HEK293 (cell line): ENCODE results near the gene GPRIN2.

Experiments
- BCL11A ChIP-seq: fragments of 450-650 bp; formaldehyde crosslinking; IDR thresholded peaks from 2 replicates; pipeline ENCODE4 v1.5.1; 2016; ENCODE audit warnings: low read depth, missing biosample characterization, missing genetic modification characterization
- KLF9 ChIP-seq: fragments of 450-650 bp; formaldehyde crosslinking; IDR thresholded peaks from 2 replicates; pipeline ENCODE4 v1.5.1; 2016; ENCODE audit warnings: missing biosample characterization, missing genetic modification characterization, low read depth
- SP2 ChIP-seq: fragments of 450-650 bp; formaldehyde crosslinking; IDR thresholded peaks from 2 replicates; pipeline ENCODE4 v1.5.1; 2016; ENCODE audit warnings: missing biosample characterization, missing genetic modification characterization
- YY1 ChIP-seq: fragments of 450-650 bp; formaldehyde crosslinking; IDR thresholded peaks from 2 replicates; pipeline ENCODE4 v1.5.1; 2018; ENCODE audit warnings: missing biosample characterization, missing genetic modification characterization
- ZNF10 ChIP-seq: fragments of 450-650 bp; formaldehyde crosslinking; IDR thresholded peaks from 2 replicates; pipeline ENCODE4 v1.5.1; 2017; ENCODE audit warnings: missing biosample characterization, missing genetic modification characterization
- ZNF146 ChIP-seq: fragments of 450-650 bp; formaldehyde crosslinking; IDR thresholded peaks from 2 replicates; pipeline ENCODE4 v1.5.1; 2016; ENCODE audit warnings: missing biosample characterization, missing genetic modification characterization
- ZNF274 ChIP-seq, 2 experiments: fragments of 200-500 bp in 1 of 2; fragments of 450-650 bp in 1 of 2; sonication (Bioruptor generic) in 1 of 2; formaldehyde crosslinking in 1 of 2; IDR thresholded peaks; 2 replicates each; pipeline versions ENCODE4 v1.5.1 to v1.6.1; 2014 to 2016; ENCODE audit warnings: borderline replicate concordance in 1 of 2, inconsistent platforms in 1 of 2, low read length in 1 of 2, missing biosample characterization in 1 of 2, missing genetic modification characterization in 1 of 2
- ZNF302 ChIP-seq: fragments of 450-650 bp; formaldehyde crosslinking; IDR thresholded peaks from 2 replicates; pipeline ENCODE4 v1.5.1; 2016; ENCODE audit warnings: missing biosample characterization, missing genetic modification characterization, low read depth
- ZNF391 ChIP-seq: fragments of 450-650 bp; formaldehyde crosslinking; IDR thresholded peaks from 2 replicates; pipeline ENCODE4 v1.5.1; 2016; ENCODE audit warnings: low read depth, missing biosample characterization, missing genetic modification characterization, borderline replicate concordance
- ZNF629 ChIP-seq: fragments of 450-650 bp; formaldehyde crosslinking; IDR thresholded peaks from 2 replicates; pipeline ENCODE4 v1.5.1; 2017; ENCODE audit warnings: missing biosample characterization, missing genetic modification characterization
- ZNF792 ChIP-seq: fragments of 450-650 bp; formaldehyde crosslinking; IDR thresholded peaks from 2 replicates; pipeline ENCODE4 v1.5.1; 2016; ENCODE audit warnings: missing biosample characterization, missing genetic modification characterization
- TF ChIP-seq, protein P1 (sequence below): fragments of 450-650 bp; formaldehyde crosslinking; IDR thresholded peaks from 2 replicates; pipeline ENCODE4 v1.5.1; 2016; ENCODE audit warnings: missing biosample characterization, missing genetic modification characterization
- TF ChIP-seq, protein P2 (sequence below): fragments of 450-650 bp; formaldehyde crosslinking; IDR thresholded peaks from 2 replicates; pipeline ENCODE4 v1.5.1; 2016; ENCODE audit warnings: missing biosample characterization, missing genetic modification characterization

DNA sequence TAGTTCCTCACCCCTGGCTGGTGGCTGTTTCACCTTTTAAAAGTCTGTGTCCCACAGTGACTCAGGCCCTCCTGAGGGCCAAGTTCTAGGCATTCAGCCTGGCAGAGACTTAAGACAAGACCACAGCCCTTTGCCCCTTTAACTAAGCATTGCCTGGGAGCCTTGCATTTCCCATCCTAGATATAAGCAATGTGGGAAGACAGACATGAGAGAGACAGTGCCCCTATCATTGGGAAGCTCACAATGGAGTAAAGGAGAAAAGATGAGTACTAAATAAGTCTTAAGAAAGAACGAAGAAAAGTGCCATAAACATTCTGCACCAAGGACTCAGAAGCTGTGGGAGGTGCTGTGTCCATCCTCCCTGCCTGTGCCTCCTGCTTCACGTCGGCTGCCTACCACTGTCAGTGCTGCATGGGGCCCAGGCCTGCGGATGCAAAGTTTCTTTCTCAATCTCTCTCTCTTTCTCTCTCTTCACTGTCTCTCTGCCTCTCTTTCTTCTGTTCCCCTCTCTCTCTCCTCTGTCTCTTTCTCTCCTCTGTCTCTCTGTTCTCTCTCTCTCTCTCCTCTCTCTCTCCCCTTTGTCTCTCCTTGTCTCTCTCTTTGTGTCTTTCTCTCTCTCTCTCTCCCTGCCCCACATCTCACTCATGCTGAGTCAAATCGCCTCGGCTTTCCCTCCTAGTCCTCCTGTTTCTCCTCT lies 21.5 kb downstream of the GPRIN2 start:
- TF ChIP-seq, protein P1, sequence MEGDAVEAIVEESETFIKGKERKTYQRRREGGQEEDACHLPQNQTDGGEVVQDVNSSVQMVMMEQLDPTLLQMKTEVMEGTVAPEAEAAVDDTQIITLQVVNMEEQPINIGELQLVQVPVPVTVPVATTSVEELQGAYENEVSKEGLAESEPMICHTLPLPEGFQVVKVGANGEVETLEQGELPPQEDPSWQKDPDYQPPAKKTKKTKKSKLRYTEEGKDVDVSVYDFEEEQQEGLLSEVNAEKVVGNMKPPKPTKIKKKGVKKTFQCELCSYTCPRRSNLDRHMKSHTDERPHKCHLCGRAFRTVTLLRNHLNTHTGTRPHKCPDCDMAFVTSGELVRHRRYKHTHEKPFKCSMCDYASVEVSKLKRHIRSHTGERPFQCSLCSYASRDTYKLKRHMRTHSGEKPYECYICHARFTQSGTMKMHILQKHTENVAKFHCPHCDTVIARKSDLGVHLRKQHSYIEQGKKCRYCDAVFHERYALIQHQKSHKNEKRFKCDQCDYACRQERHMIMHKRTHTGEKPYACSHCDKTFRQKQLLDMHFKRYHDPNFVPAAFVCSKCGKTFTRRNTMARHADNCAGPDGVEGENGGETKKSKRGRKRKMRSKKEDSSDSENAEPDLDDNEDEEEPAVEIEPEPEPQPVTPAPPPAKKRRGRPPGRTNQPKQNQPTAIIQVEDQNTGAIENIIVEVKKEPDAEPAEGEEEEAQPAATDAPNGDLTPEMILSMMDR (tag by site-specific recombination) = no peak
- TF ChIP-seq BCL11A (tag by site-specific recombination) (no peak), ZNF10 (tag by site-specific recombination) (no peak), ZNF792 (tag by site-specific recombination) (no peak), YY1 (tag by site-specific recombination) (no peak), KLF9 (tag by site-specific recombination) (no peak), ZNF391 (tag by site-specific recombination) (no peak), ZNF274 (IDR thresholded peaks at IDR 0.05; ENCODE audit: low read length) (no peak), ZNF274 (tag by site-specific recombination; IDR thresholded peaks at IDR 0.05; ENCODE audit: borderline replicate concordance) (no peak), SP2 (tag by site-specific recombination) (no peak), ZNF302 (no peak), ZNF146 (tag by site-specific recombination) (no peak), ZNF629 (tag by site-specific recombination) (no peak)
- TF ChIP-seq, protein P2, sequence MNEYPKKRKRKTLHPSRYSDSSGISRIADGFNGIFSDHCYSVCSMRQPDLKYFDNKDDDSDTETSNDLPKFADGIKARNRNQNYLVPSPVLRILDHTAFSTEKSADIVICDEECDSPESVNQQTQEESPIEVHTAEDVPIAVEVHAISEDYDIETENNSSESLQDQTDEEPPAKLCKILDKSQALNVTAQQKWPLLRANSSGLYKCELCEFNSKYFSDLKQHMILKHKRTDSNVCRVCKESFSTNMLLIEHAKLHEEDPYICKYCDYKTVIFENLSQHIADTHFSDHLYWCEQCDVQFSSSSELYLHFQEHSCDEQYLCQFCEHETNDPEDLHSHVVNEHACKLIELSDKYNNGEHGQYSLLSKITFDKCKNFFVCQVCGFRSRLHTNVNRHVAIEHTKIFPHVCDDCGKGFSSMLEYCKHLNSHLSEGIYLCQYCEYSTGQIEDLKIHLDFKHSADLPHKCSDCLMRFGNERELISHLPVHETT (tag by site-specific recombination) = no peak
